Tibial nerve (tissue), 4 donors: ENCODE results near the gene MAPKAP1. TPM values are rescaled to one million over a fixed set of nuclear protein-coding genes. Genes with fewer than 3 reads are reported as not detected.

ENCODE experiments used
- DNase-seq, 2 donors: peaks; one replicate each; pipeline ENCODE4 v3.0.0-alpha.2; 2019; ENCODE audit warnings: low spot score in 2 of 2
- H3K27ac ChIP-seq, 4 donors: fragments of 200-600 bp; sonication (generic) in 3 of 4; one replicate each; pipeline ENCODE4 v1.5.1; 2017 to 2019; ENCODE audit warnings: mild to moderate bottlenecking in 1 of 4
- H3K27me3 ChIP-seq, 2 donors: fragments of 200-600 bp; sonication (generic) in 1 of 2; one replicate each; pipeline versions ENCODE4 v1.5.1 to v1.6.0; 2017 to 2019
- H3K36me3 ChIP-seq, 3 donors: fragments of 200-600 bp; sonication (generic); one replicate each; pipeline ENCODE4 v1.5.1; 2018 to 2019
- H3K4me1 ChIP-seq, 4 donors: fragments of 200-600 bp; sonication (generic) in 3 of 4; one replicate each; pipeline ENCODE4 v1.5.1; 2017 to 2019
- H3K4me3 ChIP-seq, 4 donors: fragments of 200-600 bp; sonication (generic) in 3 of 4; one replicate each; pipeline ENCODE4 v1.5.1; 2017 to 2019; ENCODE audit warnings: mild to moderate bottlenecking in 1 of 4, moderate library complexity in 1 of 4
- H3K9me3 ChIP-seq, 4 donors: fragments of 200-600 bp; sonication (generic) in 3 of 4; one replicate each; pipeline ENCODE4 v1.5.1; 2017 to 2019
- EP300 ChIP-seq, 2 donors: sonication (generic); formaldehyde crosslinking; IDR thresholded peaks; one replicate each; pipeline ENCODE4 v1.6.1; 2017; ENCODE audit warnings: antibody characterized with exemption in 2 of 2, mild to moderate bottlenecking in 1 of 2
- POLR2A ChIP-seq, 2 donors: fragments of 450-650 bp; IDR thresholded peaks; one replicate each; pipeline ENCODE4 v1.6.1; 2017; ENCODE audit warnings: antibody characterized with exemption in 2 of 2, mild to moderate bottlenecking in 2 of 2, moderate library complexity in 2 of 2
- WGBS, 2 donors: methylation state at CpG; one replicate each; pipeline ENCODE4 v1.1.5; 2018; 5-methylcytosine and 5-hydroxymethylcytosine counted together
- total RNA-seq, 4 donors: library from RNA; depleted of rRNA; stranded (reverse); fragments of >200 nt; gene quantifications; one replicate each; pipeline ENCODE4 v1.1.0, GENCODE V29; 2016
- TF ChIP-seq, protein P1 (sequence below), 5 experiments: fragments of 200-600 bp in 3 of 5; fragments of 450-650 bp in 2 of 5; sonication (generic) in 3 of 5; IDR thresholded peaks; one replicate each; pipeline ENCODE4 v1.5.1; 2016 to 2019; ENCODE audit warnings: antibody characterized with exemption in 5 of 5, mild to moderate bottlenecking in 3 of 5, moderate library complexity in 2 of 5

The MAPKAP1 gene
- total RNA-seq, 4 donors from 2014 or later, result 61.4 to 111 (median 92.7) TPM

DNA sequence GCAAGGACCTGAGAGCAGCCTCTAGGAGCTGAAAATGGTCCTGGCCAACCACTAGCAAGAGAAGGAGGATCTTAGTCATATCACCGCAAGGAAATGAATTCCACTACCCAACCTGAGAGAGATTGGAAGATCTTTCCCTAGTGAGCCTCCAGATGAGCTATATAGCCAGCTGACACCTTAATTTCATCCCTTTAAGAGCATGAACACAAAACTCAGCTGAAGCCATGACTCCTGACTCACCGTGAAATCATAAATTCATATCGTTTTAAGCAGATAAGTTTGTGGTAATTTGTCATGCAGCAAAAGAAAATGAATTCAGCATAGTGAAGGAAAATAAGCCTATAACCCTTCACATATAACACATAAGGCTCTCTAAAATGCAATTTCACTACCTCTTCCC, 23.5 kb downstream of the MAPKAP1 start:
- peaks cover 0 to 12% (median 0%) of the 10 kb centered on the region in 3 donors for H3K36me3 ChIP-seq
- H3K4me1 ChIP-seq, result peaks cover 0 to 4% (median 0%) of the 10 kb centered on the region in 4 donors
- no peaks in the 10 kb centered on the region for H3K27me3 ChIP-seq
- WGBS, 2 donors, result 87 to 88% methylated on average over 3 of the region's 3 CpGs
- DNase-seq, result no peak
- H3K4me3 ChIP-seq, result no peak overlapping the region
- TF ChIP-seq EP300 (IDR thresholded peaks at IDR 0.05), result no peak
- no peak for TF ChIP-seq POLR2A (IDR thresholded peaks at IDR 0.05)
- TF ChIP-seq, protein P1, sequence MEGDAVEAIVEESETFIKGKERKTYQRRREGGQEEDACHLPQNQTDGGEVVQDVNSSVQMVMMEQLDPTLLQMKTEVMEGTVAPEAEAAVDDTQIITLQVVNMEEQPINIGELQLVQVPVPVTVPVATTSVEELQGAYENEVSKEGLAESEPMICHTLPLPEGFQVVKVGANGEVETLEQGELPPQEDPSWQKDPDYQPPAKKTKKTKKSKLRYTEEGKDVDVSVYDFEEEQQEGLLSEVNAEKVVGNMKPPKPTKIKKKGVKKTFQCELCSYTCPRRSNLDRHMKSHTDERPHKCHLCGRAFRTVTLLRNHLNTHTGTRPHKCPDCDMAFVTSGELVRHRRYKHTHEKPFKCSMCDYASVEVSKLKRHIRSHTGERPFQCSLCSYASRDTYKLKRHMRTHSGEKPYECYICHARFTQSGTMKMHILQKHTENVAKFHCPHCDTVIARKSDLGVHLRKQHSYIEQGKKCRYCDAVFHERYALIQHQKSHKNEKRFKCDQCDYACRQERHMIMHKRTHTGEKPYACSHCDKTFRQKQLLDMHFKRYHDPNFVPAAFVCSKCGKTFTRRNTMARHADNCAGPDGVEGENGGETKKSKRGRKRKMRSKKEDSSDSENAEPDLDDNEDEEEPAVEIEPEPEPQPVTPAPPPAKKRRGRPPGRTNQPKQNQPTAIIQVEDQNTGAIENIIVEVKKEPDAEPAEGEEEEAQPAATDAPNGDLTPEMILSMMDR (IDR thresholded peaks at IDR 0.05), result no peak
- H3K9me3 ChIP-seq, result no peaks in the 10 kb centered on the region
- no peak overlapping the region for H3K27ac ChIP-seq

DNA sequence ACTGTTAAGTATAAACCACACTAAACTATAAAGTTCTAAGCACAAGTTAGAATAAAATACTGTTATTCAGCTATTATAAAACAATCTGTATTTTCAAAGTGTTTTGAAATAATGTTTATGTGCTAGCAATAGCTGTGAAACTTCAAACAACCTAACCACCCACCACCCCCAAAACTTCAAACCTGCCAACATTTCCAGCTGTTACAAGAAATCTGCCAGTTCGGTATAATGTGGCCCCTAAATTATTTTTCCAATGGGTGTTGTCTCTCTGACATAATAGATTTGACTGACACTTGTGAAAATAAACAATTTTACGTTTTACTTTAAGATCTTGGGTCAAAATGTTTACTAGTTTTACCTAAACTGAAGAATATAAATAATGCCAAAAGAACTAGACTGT, 24.7 kb downstream of the MAPKAP1 start:
- Histone ChIP-seq H3K36me3 (peaks cover 0 to 12% (median 0%) of the 10 kb centered on the region in 3 donors), H3K9me3 (no peaks in the 10 kb centered on the region), H3K4me1 (peaks cover 0 to 4% (median 0%) of the 10 kb centered on the region in 4 donors), H3K4me3 (no peak overlapping the region), H3K27me3 (no peaks in the 10 kb centered on the region), H3K27ac (no peak overlapping the region)
- DNase-seq, result no peak
- TF ChIP-seq POLR2A (IDR thresholded peaks at IDR 0.05) (no peak), EP300 (IDR thresholded peaks at IDR 0.05) (no peak)
- TF ChIP-seq, protein P1 (IDR thresholded peaks at IDR 0.05), result no peak
- whole genome bisulfite sequencing, 2 donors, result 64 to 67% methylated on average over 2 of the region's 2 CpGs

DNA sequence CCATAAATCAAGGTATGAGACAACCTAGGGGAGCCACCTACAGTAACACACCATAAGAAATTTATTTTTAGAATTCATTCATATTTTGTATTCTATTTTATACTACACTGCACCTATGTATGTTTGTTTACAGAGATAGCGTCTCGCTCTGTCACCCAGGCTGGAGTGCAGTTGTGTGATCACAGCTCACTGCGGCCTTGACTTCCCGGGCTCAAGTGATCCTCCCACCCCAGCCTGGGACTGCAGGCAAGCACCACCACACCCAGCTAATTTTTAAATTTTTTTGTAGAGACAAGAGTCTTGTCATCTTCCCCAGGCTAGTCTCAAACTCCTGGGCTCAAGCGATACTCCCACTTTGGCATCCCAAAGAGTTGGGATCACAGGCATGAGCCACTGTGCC, 25.4 kb downstream of the MAPKAP1 start:
- Histone ChIP-seq H3K36me3 (peaks cover 0 to 12% (median 0%) of the 10 kb centered on the region in 3 donors), H3K4me3 (no peak overlapping the region), H3K4me1 (peaks cover 0 to 4% (median 0%) of the 10 kb centered on the region in 4 donors), H3K27ac (no peak overlapping the region), H3K27me3 (no peaks in the 10 kb centered on the region), H3K9me3 (no peaks in the 10 kb centered on the region)
- no peak for TF ChIP-seq EP300 (IDR thresholded peaks at IDR 0.05)
- no peak for TF ChIP-seq POLR2A (IDR thresholded peaks at IDR 0.05)
- TF ChIP-seq, protein P1 (IDR thresholded peaks at IDR 0.05), result no peak
- DNase-seq, result no peak
- 97% methylated on average over 5 of the region's 5 CpGs for WGBS, 2 donors

DNA sequence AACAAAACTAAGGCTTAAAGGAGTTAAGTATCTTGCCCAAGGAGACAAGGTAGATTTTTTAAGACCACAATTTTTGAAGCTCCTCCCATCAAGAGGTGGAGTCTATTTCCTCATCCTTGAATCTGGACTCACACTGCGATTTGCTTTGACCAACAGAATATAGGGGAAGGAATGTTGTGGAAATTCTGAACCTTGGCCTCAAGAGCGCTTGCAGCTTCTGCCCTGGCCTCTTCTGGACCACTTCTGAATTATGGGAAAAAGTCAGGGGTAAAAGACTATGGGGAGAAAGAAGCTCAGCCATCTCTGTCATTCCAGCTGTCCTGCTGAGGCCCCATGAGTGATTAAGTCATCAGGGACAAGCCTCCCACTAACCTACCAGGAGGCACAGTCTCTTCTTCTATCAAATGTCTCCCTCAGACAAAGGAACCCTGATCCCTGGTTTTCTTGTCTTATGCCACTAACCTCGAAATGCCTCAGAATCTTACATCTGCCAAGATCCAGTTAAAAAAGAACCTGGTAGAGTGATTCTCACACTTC, 25.9 kb downstream of the MAPKAP1 start:
- no peak for DNase-seq
- no peak overlapping the region for H3K27ac ChIP-seq
- H3K4me3 ChIP-seq, result no peak overlapping the region
- H3K36me3 ChIP-seq, result peaks cover 0 to 12% (median 0%) of the 10 kb centered on the region in 3 donors
- H3K4me1 ChIP-seq, result peaks cover 0 to 4% (median 0%) of the 10 kb centered on the region in 4 donors
- H3K9me3 ChIP-seq, result no peaks in the 10 kb centered on the region
- 91 to 96% methylated on average over 3 of the region's 3 CpGs for WGBS, 2 donors
- no peak for TF ChIP-seq POLR2A (IDR thresholded peaks at IDR 0.05)
- no peak for TF ChIP-seq EP300 (IDR thresholded peaks at IDR 0.05)
- TF ChIP-seq, protein P1 (IDR thresholded peaks at IDR 0.05), result no peak
- H3K27me3 ChIP-seq, result no peaks in the 10 kb centered on the region

DNA sequence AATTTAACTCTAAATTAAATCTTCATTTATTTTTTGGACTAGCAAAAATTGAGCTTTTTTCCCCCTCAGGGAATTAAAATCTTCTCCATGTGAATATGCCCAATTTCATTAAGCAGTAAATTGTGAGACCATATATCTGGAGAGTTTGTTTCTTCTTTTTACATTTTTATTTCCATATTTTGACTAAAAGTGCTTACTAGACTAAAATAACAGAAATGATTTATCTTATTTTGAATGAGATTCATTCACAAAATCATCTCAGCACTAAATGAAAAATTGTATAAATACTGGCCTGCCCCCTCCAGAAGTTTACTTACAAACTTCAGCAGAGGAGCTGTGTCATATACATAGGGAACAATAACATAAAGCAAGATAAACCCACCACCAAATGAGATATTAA, 26.6 kb downstream of the MAPKAP1 start:
- H3K4me1 ChIP-seq, result peaks cover 0 to 7% (median 0%) of the 10 kb centered on the region in 4 donors
- H3K27me3 ChIP-seq, result no peaks in the 10 kb centered on the region
- peaks cover 0 to 10% (median 0%) of the 10 kb centered on the region in 3 donors for H3K36me3 ChIP-seq
- no peak overlapping the region for H3K4me3 ChIP-seq
- no peaks in the 10 kb centered on the region for H3K9me3 ChIP-seq
- TF ChIP-seq, protein P1 (IDR thresholded peaks at IDR 0.05), result no peak
- TF ChIP-seq EP300 (IDR thresholded peaks at IDR 0.05) (no peak), POLR2A (IDR thresholded peaks at IDR 0.05) (no peak)
- DNase-seq, result no peak
- no peak overlapping the region for H3K27ac ChIP-seq
